Endothelial cell (in vitro differentiated cells): ENCODE results near the gene CCDC194. TPM values are rescaled to one million over a fixed set of nuclear protein-coding genes. Genes with fewer than 3 reads are reported as not detected.

Experiments
- DNase-seq: peaks from one replicate; pipeline ENCODE4 v3.0.0; 2021; ENCODE audit warnings: low spot score
- H3K27ac Mint-ChIP-seq: one replicate; pipeline ENCODE4 v1.8.0; 2021; ENCODE audit warnings: mixed read lengths, inconsistent platforms; ENCODE audit not compliant: unreplicated experiment
- H3K27me3 Mint-ChIP-seq: one replicate; pipeline ENCODE4 v1.8.0; 2021; ENCODE audit warnings: mild to moderate bottlenecking, moderate library complexity, mixed read lengths, inconsistent platforms; ENCODE audit not compliant: unreplicated experiment
- H3K36me3 Mint-ChIP-seq: one replicate; pipeline ENCODE4 v1.8.0; 2021; ENCODE audit warnings: mild to moderate bottlenecking, low read depth, mixed read lengths, inconsistent platforms; ENCODE audit not compliant: unreplicated experiment
- H3K4me1 Mint-ChIP-seq: one replicate; pipeline ENCODE4 v1.8.0; 2021; ENCODE audit warnings: mild to moderate bottlenecking, mixed read lengths, inconsistent platforms; ENCODE audit not compliant: unreplicated experiment
- H3K4me3 Mint-ChIP-seq: one replicate; pipeline ENCODE4 v1.8.0; 2021; ENCODE audit warnings: mild to moderate bottlenecking, mixed read lengths, inconsistent platforms; ENCODE audit not compliant: unreplicated experiment
- H3K9me3 Mint-ChIP-seq: one replicate; pipeline ENCODE4 v1.8.0; 2021; ENCODE audit warnings: mixed read lengths, inconsistent platforms; ENCODE audit not compliant: unreplicated experiment
- CTCF ChIP-seq: fragments of 200-600 bp; sonication (generic); IDR thresholded peaks from one replicate; pipeline ENCODE4 v1.5.0; 2021; ENCODE audit warnings: antibody characterized with exemption; ENCODE audit not compliant: unreplicated experiment
- total RNA-seq: library from RNA; stranded (reverse); fragmentation: NEBNext Ultra II Directional; extraction: Animal tissue kit (Norgen Biotek cat#: 25700); gene quantifications from one replicate; pipeline ENCODE4 v1.2.1, GENCODE V29; 2021; ENCODE audit not compliant: unreplicated experiment

CCDC194 gene
- total RNA-seq, 1 donor from 2014 or later = 2.7 TPM

GRCh38 chr19:17341845-17342244 lies 52.2 kb downstream of the CCDC194 start:
- Mint-ChIP-seq H3K27me3 (peaks cover 17% of the 10 kb centered on the region), H3K9me3 (no peaks in the 10 kb centered on the region), H3K27ac (peak overlapping the region; percentile 42), H3K4me3 (no peak overlapping the region), H3K4me1 (peaks cover 2% of the 10 kb centered on the region), H3K36me3 (peaks cover 3% of the 10 kb centered on the region)
- no peak for DNase-seq
- TF ChIP-seq CTCF = no peak

GRCh38 chr19:17341386-17341785 lies 52.6 kb downstream of the CCDC194 start:
- peak overlapping the region; percentile 42 for H3K27ac Mint-ChIP-seq

GRCh38 chr19:17340871-17341357 lies 53.1 kb downstream of the CCDC194 start:
- H3K36me3 Mint-ChIP-seq = peaks cover 3% of the 10 kb centered on the region
- DNase-seq = no peak
- TF ChIP-seq CTCF = no peak
- no peak overlapping the region for H3K4me3 Mint-ChIP-seq
- H3K9me3 Mint-ChIP-seq = no peaks in the 10 kb centered on the region
- peaks cover 17% of the 10 kb centered on the region for H3K27me3 Mint-ChIP-seq
- H3K27ac Mint-ChIP-seq = no peak overlapping the region
- peaks cover 2% of the 10 kb centered on the region for H3K4me1 Mint-ChIP-seq

More at GRCh38 chr19:17341386-17341785, 52.6 kb downstream of the CCDC194 start:
- Mint-ChIP-seq H3K36me3 (peaks cover 3% of the 10 kb centered on the region), H3K27me3 (peaks cover 17% of the 10 kb centered on the region), H3K4me3 (no peak overlapping the region), H3K4me1 (peaks cover 2% of the 10 kb centered on the region), H3K9me3 (no peaks in the 10 kb centered on the region)
- no peak for TF ChIP-seq CTCF
- no peak for DNase-seq

Other genes starting within 250 kb of the CCDC194 start
- gene USE1, start 178.8 kb downstream of the CCDC194 start, total RNA-seq = 13.0 TPM
- gene OCEL1, start 168.0 kb downstream of the CCDC194 start, total RNA-seq = 16.5 TPM
- gene NR2F6, start 148.3 kb downstream of the CCDC194 start, total RNA-seq = 69.9 TPM
- 54.2 TPM for gene USHBP1, start 129.5 kb downstream of the CCDC194 start, total RNA-seq
- 136 TPM for gene BABAM1, start 126.8 kb downstream of the CCDC194 start, total RNA-seq
- 2.3 TPM for gene ANKLE1, start 112.3 kb downstream of the CCDC194 start, total RNA-seq
- 8.9 TPM for gene ABHD8, start 90.8 kb downstream of the CCDC194 start, total RNA-seq
- gene MRPL34, start 88.3 kb downstream of the CCDC194 start, total RNA-seq = 60.2 TPM
- gene DDA1, start 84.6 kb downstream of the CCDC194 start, total RNA-seq = 44.7 TPM
- 19.0 TPM for gene ANO8, start 59.3 kb downstream of the CCDC194 start, total RNA-seq
- 27.3 TPM for gene GTPBP3, start 56.6 kb downstream of the CCDC194 start, total RNA-seq
- gene PLVAP, start 16.9 kb downstream of the CCDC194 start, total RNA-seq = 1,569 TPM
- 97.8 TPM for gene BST2, start 11.4 kb upstream of the CCDC194 start, total RNA-seq
- gene MVB12A, start 25.9 kb upstream of the CCDC194 start, total RNA-seq = 107 TPM
- gene TMEM221, start 54.5 kb upstream of the CCDC194 start, total RNA-seq = 1.4 TPM
- gene NXNL1, start 66.7 kb upstream of the CCDC194 start, total RNA-seq = not detected
- 30.2 TPM for gene SLC27A1, start 76.3 kb upstream of the CCDC194 start, total RNA-seq
- gene PGLS, start 117.5 kb upstream of the CCDC194 start, total RNA-seq = 184 TPM
- gene COLGALT1, start 161.5 kb upstream of the CCDC194 start, total RNA-seq = 257 TPM